Neural progenitor cell (in vitro differentiated cells): ENCODE data around the gene TRIM46. TPM values are rescaled to one million over a fixed set of nuclear protein-coding genes. Genes with fewer than 3 reads are reported as not detected.

Experiments used
- DNase-seq: peaks from one replicate; pipeline ENCODE4 v3.0.0-alpha.2; 2016; ENCODE audit warnings: low spot score
- H2AFZ ChIP-seq: fragments of 200-600 bp; sonication (generic); replicated peaks from 2 replicates; pipeline ENCODE4 v1.6.1; 2016; ENCODE audit warnings: antibody characterized with exemption
- H3F3A ChIP-seq: fragments of 200-600 bp; sonication (generic); 2 replicates; pipeline ENCODE4 v1.6.1; 2016; ENCODE audit warnings: antibody characterized with exemption, low read depth
- H3K27ac ChIP-seq: fragments of 200-600 bp; sonication (generic); 2 replicates; pipeline ENCODE4 v1.5.1; 2016; ENCODE audit warnings: mild to moderate bottlenecking
- H3K27me3 ChIP-seq: fragments of 200-600 bp; sonication (generic); 2 replicates; pipeline ENCODE4 v1.6.1; 2016; ENCODE audit warnings: mild to moderate bottlenecking, moderate library complexity
- H3K36me3 ChIP-seq: fragments of 200-600 bp; sonication (generic); 2 replicates; pipeline ENCODE4 v1.5.1; 2016
- H3K4me1 ChIP-seq: fragments of 200-600 bp; sonication (generic); 2 replicates; pipeline ENCODE4 v1.6.1; 2016; ENCODE audit warnings: mixed run types
- H3K4me2 ChIP-seq: fragments of 200-600 bp; sonication (generic); 2 replicates; pipeline ENCODE4 v1.6.1; 2016
- H3K4me3 ChIP-seq: fragments of 200-600 bp; sonication (generic); 2 replicates; pipeline ENCODE4 v1.5.1; 2016
- H3K79me2 ChIP-seq: fragments of 200-600 bp; sonication (generic); 2 replicates; pipeline ENCODE4 v1.6.1; 2016; ENCODE audit warnings: low read depth
- H3K9ac ChIP-seq: fragments of 200-600 bp; sonication (generic); 2 replicates; pipeline ENCODE4 v1.6.1; 2016
- H3K9me3 ChIP-seq: fragments of 200-600 bp; sonication (generic); 2 replicates; pipeline ENCODE4 v1.5.1; 2016; ENCODE audit warnings: low read depth
- H4K20me1 ChIP-seq: fragments of 200-600 bp; sonication (generic); 2 replicates; pipeline ENCODE4 v1.6.1; 2016; ENCODE audit warnings: low read depth
- H3K27ac Mint-ChIP-seq: 3 replicates; pipeline ENCODE4 v1.8.0; 2021; ENCODE audit warnings: mixed read lengths
- H3K27me3 Mint-ChIP-seq: 2 replicates; pipeline ENCODE4 v1.8.0; 2022; ENCODE audit warnings: low read depth, mild to moderate bottlenecking, inconsistent platforms, moderate library complexity, mixed read lengths; ENCODE audit not compliant: insufficient read depth
- H3K36me3 Mint-ChIP-seq: 3 replicates; pipeline ENCODE4 v1.8.0; 2021; ENCODE audit warnings: mixed read lengths
- H3K4me1 Mint-ChIP-seq: 3 replicates; pipeline ENCODE4 v1.8.0; 2021; ENCODE audit warnings: mixed read lengths
- H3K4me3 Mint-ChIP-seq: 3 replicates; pipeline ENCODE4 v1.8.0; 2021; ENCODE audit warnings: mild to moderate bottlenecking, moderate library complexity, mixed read lengths
- H3K9me3 Mint-ChIP-seq: 3 replicates; pipeline ENCODE4 v1.8.0; 2020; ENCODE audit warnings: mixed read lengths
- EZH2 ChIP-seq: fragments of 200-600 bp; sonication (generic); IDR thresholded peaks from 2 replicates; pipeline ENCODE4 v1.6.1; 2017; ENCODE audit warnings: antibody characterized with exemption, mild to moderate bottlenecking, moderate library complexity
- EZH2phosphoT487 ChIP-seq: fragments of 200-600 bp; sonication (generic); IDR thresholded peaks from 2 replicates; pipeline ENCODE4 v1.6.1; 2017; ENCODE audit warnings: antibody characterized with exemption
- total RNA-seq: library from RNA; depleted of rRNA; stranded (reverse); fragments of >200 nt; gene quantifications from 2 replicates; pipeline ENCODE4 v1.2.3, GENCODE V29; 2015; ENCODE audit warnings: low replicate concordance
- TF ChIP-seq, protein P1 (sequence below): fragments of 200-600 bp; sonication (generic); IDR thresholded peaks from 2 replicates; pipeline ENCODE4 v1.5.1; 2017; ENCODE audit warnings: antibody characterized with exemption, mild to moderate bottlenecking

The TRIM46 gene
- total RNA-seq, 1 donor from 2014 or later = 3.9 TPM

DNA sequence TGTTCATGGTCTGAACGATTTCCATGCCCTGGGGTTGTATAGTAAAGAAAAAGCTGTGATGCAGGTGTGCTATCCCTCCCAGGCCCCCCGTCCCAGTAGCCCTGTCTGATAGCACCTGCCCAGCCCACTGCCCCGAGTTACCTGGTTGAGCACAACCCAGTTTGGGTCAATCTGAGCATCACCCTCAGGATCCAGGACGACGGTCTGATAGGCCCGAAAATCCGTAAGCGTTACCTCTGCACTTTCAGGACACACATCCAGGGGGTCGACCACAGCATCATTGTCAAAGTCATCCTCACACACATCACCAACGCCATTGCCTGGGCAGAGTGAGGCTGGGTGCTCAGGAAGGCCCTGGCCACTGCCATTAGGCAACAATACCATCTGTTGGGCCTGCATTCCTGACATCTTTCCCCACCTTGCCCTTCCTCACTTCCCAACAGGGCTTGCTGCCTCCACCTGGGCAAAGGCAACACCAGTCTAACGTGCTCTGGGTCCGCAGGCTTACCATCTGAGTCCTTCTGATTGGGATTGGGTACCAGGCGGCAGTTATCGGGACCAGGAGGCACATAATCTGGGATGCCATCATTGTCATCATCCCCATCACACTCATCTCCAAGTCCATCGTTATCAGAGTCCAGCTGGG is 24.4 kb downstream of the TRIM46 start:
- Mint-ChIP-seq H3K4me1 (peaks cover 63% of the 10 kb centered on the region), H3K27ac (peak overlapping the region; percentile 87), H3K4me3 (peak overlapping the region; percentile 99), H3K27me3 (peaks cover 32% of the 10 kb centered on the region), H3K9me3 (peaks cover 2% of the 10 kb centered on the region), H3K36me3 (peaks cover 58% of the 10 kb centered on the region)
- no peak overlapping the region for H3K9ac ChIP-seq
- H3K36me3 ChIP-seq = no peaks in the 10 kb centered on the region
- no peak for DNase-seq
- H4K20me1 ChIP-seq = peaks cover 59% of the 10 kb centered on the region
- peaks cover 86% of the 10 kb centered on the region for H3F3A ChIP-seq
- no peaks in the 10 kb centered on the region for H3K27me3 ChIP-seq
- no peaks in the 10 kb centered on the region for H3K9me3 ChIP-seq
- no peak overlapping the region for H2AFZ ChIP-seq
- peak overlapping the region; percentile 1 for H3K27ac ChIP-seq
- TF ChIP-seq, protein P1, sequence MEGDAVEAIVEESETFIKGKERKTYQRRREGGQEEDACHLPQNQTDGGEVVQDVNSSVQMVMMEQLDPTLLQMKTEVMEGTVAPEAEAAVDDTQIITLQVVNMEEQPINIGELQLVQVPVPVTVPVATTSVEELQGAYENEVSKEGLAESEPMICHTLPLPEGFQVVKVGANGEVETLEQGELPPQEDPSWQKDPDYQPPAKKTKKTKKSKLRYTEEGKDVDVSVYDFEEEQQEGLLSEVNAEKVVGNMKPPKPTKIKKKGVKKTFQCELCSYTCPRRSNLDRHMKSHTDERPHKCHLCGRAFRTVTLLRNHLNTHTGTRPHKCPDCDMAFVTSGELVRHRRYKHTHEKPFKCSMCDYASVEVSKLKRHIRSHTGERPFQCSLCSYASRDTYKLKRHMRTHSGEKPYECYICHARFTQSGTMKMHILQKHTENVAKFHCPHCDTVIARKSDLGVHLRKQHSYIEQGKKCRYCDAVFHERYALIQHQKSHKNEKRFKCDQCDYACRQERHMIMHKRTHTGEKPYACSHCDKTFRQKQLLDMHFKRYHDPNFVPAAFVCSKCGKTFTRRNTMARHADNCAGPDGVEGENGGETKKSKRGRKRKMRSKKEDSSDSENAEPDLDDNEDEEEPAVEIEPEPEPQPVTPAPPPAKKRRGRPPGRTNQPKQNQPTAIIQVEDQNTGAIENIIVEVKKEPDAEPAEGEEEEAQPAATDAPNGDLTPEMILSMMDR = no peak
- TF ChIP-seq EZH2phosphoT487 = no peak
- no peak for TF ChIP-seq EZH2
- peaks cover 52% of the 10 kb centered on the region for H3K79me2 ChIP-seq
- H3K4me3 ChIP-seq = no peak overlapping the region
- H3K4me1 ChIP-seq = peaks cover 21% of the 10 kb centered on the region
- H3K4me2 ChIP-seq = peak overlapping the region; percentile 100

DNA sequence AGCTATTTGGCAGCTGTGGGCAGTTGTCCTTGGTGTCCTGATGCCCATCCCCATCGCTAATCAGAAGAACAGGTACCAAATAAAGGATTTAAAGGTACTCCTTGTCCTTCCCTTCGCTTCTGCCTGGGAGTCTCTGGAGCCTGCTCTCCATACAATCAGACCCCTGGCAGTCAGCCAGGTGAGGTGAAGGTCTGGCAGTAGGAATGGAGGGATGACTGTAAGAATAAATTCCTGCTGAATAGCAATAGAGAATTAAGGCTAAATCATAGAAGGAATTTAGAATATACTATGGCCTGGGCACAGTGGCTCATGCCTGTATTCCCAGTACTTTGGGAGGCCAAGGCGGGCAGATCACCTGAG is 24.9 kb downstream of the TRIM46 start:
- H3K79me2 ChIP-seq = peaks cover 52% of the 10 kb centered on the region
- H3K9me3 ChIP-seq = no peaks in the 10 kb centered on the region
- Mint-ChIP-seq H3K27me3 (peaks cover 32% of the 10 kb centered on the region), H3K4me1 (peaks cover 59% of the 10 kb centered on the region), H3K9me3 (peaks cover 2% of the 10 kb centered on the region), H3K36me3 (peaks cover 61% of the 10 kb centered on the region), H3K4me3 (peak overlapping the region; percentile 99), H3K27ac (no peak overlapping the region)
- peaks cover 59% of the 10 kb centered on the region for H4K20me1 ChIP-seq
- H3K36me3 ChIP-seq = no peaks in the 10 kb centered on the region
- TF ChIP-seq, protein P1 = no peak
- no peak for TF ChIP-seq EZH2phosphoT487
- TF ChIP-seq EZH2 = no peak
- no peak for DNase-seq
- H3K27ac ChIP-seq = no peak overlapping the region
- H3K9ac ChIP-seq = no peak overlapping the region
- peaks cover 87% of the 10 kb centered on the region for H3F3A ChIP-seq
- H3K4me3 ChIP-seq = no peak overlapping the region
- H3K27me3 ChIP-seq = no peaks in the 10 kb centered on the region
- H3K4me2 ChIP-seq = no peak overlapping the region
- no peak overlapping the region for H2AFZ ChIP-seq
- H3K4me1 ChIP-seq = peaks cover 18% of the 10 kb centered on the region

DNA sequence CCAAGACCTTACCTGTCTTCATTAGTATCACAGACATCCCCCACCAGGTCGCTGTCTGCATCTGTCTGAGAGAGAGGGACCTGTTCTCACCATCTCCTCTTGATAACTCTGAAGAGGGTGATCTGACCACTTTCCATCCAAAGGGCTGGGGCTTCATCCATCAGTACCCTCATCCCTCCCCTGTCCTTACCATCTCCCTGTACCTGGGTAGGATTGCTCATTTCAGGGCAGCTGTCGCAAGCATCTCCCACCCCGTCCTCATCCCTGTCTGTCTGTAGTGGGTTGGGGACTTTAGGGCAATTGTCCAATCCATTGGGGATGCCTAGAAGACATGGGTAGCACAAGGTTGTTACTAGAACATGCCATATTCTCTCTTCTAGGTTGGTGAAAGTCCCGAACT is 26.1 kb downstream of the TRIM46 start:
- H3K4me3 ChIP-seq = no peak overlapping the region
- peaks cover 52% of the 10 kb centered on the region for H3K79me2 ChIP-seq
- H3K27ac ChIP-seq = peak overlapping the region; percentile 78
- no peak for DNase-seq
- H3K4me1 ChIP-seq = peaks cover 18% of the 10 kb centered on the region
- Mint-ChIP-seq H3K4me3 (peak overlapping the region; percentile 18), H3K27ac (peak overlapping the region; percentile 84), H3K4me1 (peaks cover 54% of the 10 kb centered on the region), H3K9me3 (peaks cover 2% of the 10 kb centered on the region), H3K36me3 (peaks cover 65% of the 10 kb centered on the region), H3K27me3 (peaks cover 27% of the 10 kb centered on the region)
- no peaks in the 10 kb centered on the region for H3K9me3 ChIP-seq
- no peak overlapping the region for H2AFZ ChIP-seq
- no peaks in the 10 kb centered on the region for H3K27me3 ChIP-seq
- H3F3A ChIP-seq = peaks cover 89% of the 10 kb centered on the region
- H3K36me3 ChIP-seq = no peaks in the 10 kb centered on the region
- H4K20me1 ChIP-seq = peaks cover 68% of the 10 kb centered on the region
- H3K4me2 ChIP-seq = no peak overlapping the region
- H3K9ac ChIP-seq = no peak overlapping the region
- TF ChIP-seq EZH2phosphoT487 = no peak
- TF ChIP-seq EZH2 = no peak
- TF ChIP-seq, protein P1 = no peak
